Adrenal gland (tissue), 5 donors: ENCODE measurements around the gene ZNF445.

Experiments
- CTCF ChIP-seq, 6 experiments: fragments of 450-650 bp in 4 of 6; fragments of 200-600 bp in 2 of 6; sonication (generic) in 1 of 6; IDR thresholded peaks; 1 replicate in 5 of 6; 2 replicates in 1 of 6; pipeline versions ENCODE4 v1.5.1 to v1.8.0; 2016 to 2021; ENCODE audit warnings: antibody characterized with exemption in 6 of 6, mild to moderate bottlenecking in 2 of 6, moderate library complexity in 1 of 6
- POLR2A ChIP-seq, 2 donors: fragments of 450-650 bp; IDR thresholded peaks; one replicate each; pipeline ENCODE4 v1.6.1; 2017; ENCODE audit warnings: antibody characterized with exemption in 2 of 2, mild to moderate bottlenecking in 2 of 2, moderate library complexity in 1 of 2
- donor health status: DM: no; HTN: no; CAD: no.

DNA sequence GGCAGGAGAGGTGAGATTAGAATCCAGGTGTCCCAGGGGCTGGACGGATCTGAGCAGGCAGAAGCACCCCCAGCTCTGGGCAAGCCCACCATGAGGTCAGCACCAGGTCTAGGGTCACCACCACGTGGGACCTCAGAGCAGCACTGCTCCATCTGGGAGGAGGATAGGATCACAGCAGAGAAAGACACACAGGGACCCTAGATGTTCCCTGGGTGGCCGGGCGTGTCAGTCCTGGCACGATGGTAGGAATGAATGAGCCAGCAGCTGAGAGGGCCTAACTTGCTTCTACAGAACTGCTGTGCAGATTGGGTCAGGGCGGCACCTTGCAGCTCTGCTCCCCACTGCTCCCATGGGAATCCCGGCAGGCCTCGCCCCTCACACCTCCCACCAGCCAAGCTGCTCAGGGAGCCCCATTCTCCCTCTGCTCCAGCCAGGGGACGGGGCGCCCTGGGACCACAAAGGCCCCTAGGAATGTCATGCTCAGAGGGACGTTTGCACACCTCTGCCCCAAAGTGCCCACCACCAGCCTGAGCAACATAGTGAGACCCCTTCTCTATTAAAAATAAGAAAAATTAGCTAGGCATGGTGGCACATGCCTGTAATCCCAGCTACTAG lies 66.3 kb downstream of the ZNF445 start:
- TF ChIP-seq CTCF (IDR thresholded peaks at IDR 0.05) (no peak), POLR2A (IDR thresholded peaks at IDR 0.05) (no peak)
